Neural progenitor cell (in vitro differentiated cells): ENCODE results near the gene CIITA. TPM values are rescaled to one million over a fixed set of nuclear protein-coding genes. Genes with fewer than 3 reads are reported as not detected.

Experiments
- DNase-seq: peaks from one replicate; pipeline ENCODE4 v3.0.0-alpha.2; 2016; ENCODE audit warnings: low spot score
- H2AFZ ChIP-seq: fragments of 200-600 bp; sonication (generic); replicated peaks from 2 replicates; pipeline ENCODE4 v1.6.1; 2016; ENCODE audit warnings: antibody characterized with exemption
- H3F3A ChIP-seq: fragments of 200-600 bp; sonication (generic); 2 replicates; pipeline ENCODE4 v1.6.1; 2016; ENCODE audit warnings: antibody characterized with exemption, low read depth
- H3K27ac ChIP-seq: fragments of 200-600 bp; sonication (generic); 2 replicates; pipeline ENCODE4 v1.5.1; 2016; ENCODE audit warnings: mild to moderate bottlenecking
- H3K27me3 ChIP-seq: fragments of 200-600 bp; sonication (generic); 2 replicates; pipeline ENCODE4 v1.6.1; 2016; ENCODE audit warnings: mild to moderate bottlenecking, moderate library complexity
- H3K36me3 ChIP-seq: fragments of 200-600 bp; sonication (generic); 2 replicates; pipeline ENCODE4 v1.5.1; 2016
- H3K4me1 ChIP-seq: fragments of 200-600 bp; sonication (generic); 2 replicates; pipeline ENCODE4 v1.6.1; 2016; ENCODE audit warnings: mixed run types
- H3K4me2 ChIP-seq: fragments of 200-600 bp; sonication (generic); 2 replicates; pipeline ENCODE4 v1.6.1; 2016
- H3K4me3 ChIP-seq: fragments of 200-600 bp; sonication (generic); 2 replicates; pipeline ENCODE4 v1.5.1; 2016
- H3K79me2 ChIP-seq: fragments of 200-600 bp; sonication (generic); 2 replicates; pipeline ENCODE4 v1.6.1; 2016; ENCODE audit warnings: low read depth
- H3K9ac ChIP-seq: fragments of 200-600 bp; sonication (generic); 2 replicates; pipeline ENCODE4 v1.6.1; 2016
- H3K9me3 ChIP-seq: fragments of 200-600 bp; sonication (generic); 2 replicates; pipeline ENCODE4 v1.5.1; 2016; ENCODE audit warnings: low read depth
- H4K20me1 ChIP-seq: fragments of 200-600 bp; sonication (generic); 2 replicates; pipeline ENCODE4 v1.6.1; 2016; ENCODE audit warnings: low read depth
- H3K27ac Mint-ChIP-seq: 3 replicates; pipeline ENCODE4 v1.8.0; 2021; ENCODE audit warnings: mixed read lengths
- H3K27me3 Mint-ChIP-seq: 2 replicates; pipeline ENCODE4 v1.8.0; 2022; ENCODE audit warnings: low read depth, mild to moderate bottlenecking, inconsistent platforms, moderate library complexity, mixed read lengths; ENCODE audit not compliant: insufficient read depth
- H3K36me3 Mint-ChIP-seq: 3 replicates; pipeline ENCODE4 v1.8.0; 2021; ENCODE audit warnings: mixed read lengths
- H3K4me1 Mint-ChIP-seq: 3 replicates; pipeline ENCODE4 v1.8.0; 2021; ENCODE audit warnings: mixed read lengths
- H3K4me3 Mint-ChIP-seq: 3 replicates; pipeline ENCODE4 v1.8.0; 2021; ENCODE audit warnings: mild to moderate bottlenecking, moderate library complexity, mixed read lengths
- H3K9me3 Mint-ChIP-seq: 3 replicates; pipeline ENCODE4 v1.8.0; 2020; ENCODE audit warnings: mixed read lengths
- EZH2 ChIP-seq: fragments of 200-600 bp; sonication (generic); IDR thresholded peaks from 2 replicates; pipeline ENCODE4 v1.6.1; 2017; ENCODE audit warnings: antibody characterized with exemption, mild to moderate bottlenecking, moderate library complexity
- EZH2phosphoT487 ChIP-seq: fragments of 200-600 bp; sonication (generic); IDR thresholded peaks from 2 replicates; pipeline ENCODE4 v1.6.1; 2017; ENCODE audit warnings: antibody characterized with exemption
- total RNA-seq: library from RNA; depleted of rRNA; stranded (reverse); fragments of >200 nt; gene quantifications from 2 replicates; pipeline ENCODE4 v1.2.3, GENCODE V29; 2015; ENCODE audit warnings: low replicate concordance
- TF ChIP-seq, protein P1 (sequence below): fragments of 200-600 bp; sonication (generic); IDR thresholded peaks from 2 replicates; pipeline ENCODE4 v1.5.1; 2017; ENCODE audit warnings: antibody characterized with exemption, mild to moderate bottlenecking

Gene CIITA
- total RNA-seq, 1 donor from 2014 or later, result not detected

DNA sequence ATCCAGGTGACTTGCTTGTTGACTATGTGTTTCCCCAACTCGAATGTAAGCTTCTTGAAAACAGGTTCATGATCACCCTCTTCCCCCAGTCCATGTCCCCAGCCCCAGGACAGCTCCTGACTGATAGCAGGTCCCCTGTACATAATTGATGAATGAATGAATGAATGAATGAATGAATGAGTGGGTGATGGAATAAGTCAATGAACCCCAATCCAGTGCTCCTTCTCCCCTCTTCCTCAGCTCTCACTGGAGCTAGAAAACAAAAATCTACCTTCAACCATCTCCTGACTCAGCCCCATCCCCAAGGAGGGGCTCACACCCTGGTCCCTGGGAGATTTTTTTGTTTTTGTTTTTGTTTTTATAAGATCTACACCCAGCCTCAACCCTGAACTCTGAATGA is 42.2 kb upstream of the CIITA start:
- Histone ChIP-seq H3F3A (no peaks in the 10 kb centered on the region), H3K4me1 (no peaks in the 10 kb centered on the region), H3K9me3 (no peaks in the 10 kb centered on the region), H3K27ac (no peak overlapping the region), H3K36me3 (no peaks in the 10 kb centered on the region), H3K4me2 (no peak overlapping the region), H3K9ac (no peak overlapping the region), H3K79me2 (no peaks in the 10 kb centered on the region), H2AFZ (no peak overlapping the region), H3K27me3 (no peaks in the 10 kb centered on the region), H3K4me3 (no peak overlapping the region), H4K20me1 (no peaks in the 10 kb centered on the region)
- no peak for DNase-seq
- Mint-ChIP-seq H3K27ac (no peak overlapping the region), H3K9me3 (no peaks in the 10 kb centered on the region), H3K27me3 (peaks cover 11% of the 10 kb centered on the region), H3K36me3 (no peaks in the 10 kb centered on the region), H3K4me1 (peaks cover 3% of the 10 kb centered on the region), H3K4me3 (no peak overlapping the region)
- TF ChIP-seq EZH2phosphoT487, result no peak
- TF ChIP-seq, protein P1, sequence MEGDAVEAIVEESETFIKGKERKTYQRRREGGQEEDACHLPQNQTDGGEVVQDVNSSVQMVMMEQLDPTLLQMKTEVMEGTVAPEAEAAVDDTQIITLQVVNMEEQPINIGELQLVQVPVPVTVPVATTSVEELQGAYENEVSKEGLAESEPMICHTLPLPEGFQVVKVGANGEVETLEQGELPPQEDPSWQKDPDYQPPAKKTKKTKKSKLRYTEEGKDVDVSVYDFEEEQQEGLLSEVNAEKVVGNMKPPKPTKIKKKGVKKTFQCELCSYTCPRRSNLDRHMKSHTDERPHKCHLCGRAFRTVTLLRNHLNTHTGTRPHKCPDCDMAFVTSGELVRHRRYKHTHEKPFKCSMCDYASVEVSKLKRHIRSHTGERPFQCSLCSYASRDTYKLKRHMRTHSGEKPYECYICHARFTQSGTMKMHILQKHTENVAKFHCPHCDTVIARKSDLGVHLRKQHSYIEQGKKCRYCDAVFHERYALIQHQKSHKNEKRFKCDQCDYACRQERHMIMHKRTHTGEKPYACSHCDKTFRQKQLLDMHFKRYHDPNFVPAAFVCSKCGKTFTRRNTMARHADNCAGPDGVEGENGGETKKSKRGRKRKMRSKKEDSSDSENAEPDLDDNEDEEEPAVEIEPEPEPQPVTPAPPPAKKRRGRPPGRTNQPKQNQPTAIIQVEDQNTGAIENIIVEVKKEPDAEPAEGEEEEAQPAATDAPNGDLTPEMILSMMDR, result no peak
- no peak for TF ChIP-seq EZH2

DNA sequence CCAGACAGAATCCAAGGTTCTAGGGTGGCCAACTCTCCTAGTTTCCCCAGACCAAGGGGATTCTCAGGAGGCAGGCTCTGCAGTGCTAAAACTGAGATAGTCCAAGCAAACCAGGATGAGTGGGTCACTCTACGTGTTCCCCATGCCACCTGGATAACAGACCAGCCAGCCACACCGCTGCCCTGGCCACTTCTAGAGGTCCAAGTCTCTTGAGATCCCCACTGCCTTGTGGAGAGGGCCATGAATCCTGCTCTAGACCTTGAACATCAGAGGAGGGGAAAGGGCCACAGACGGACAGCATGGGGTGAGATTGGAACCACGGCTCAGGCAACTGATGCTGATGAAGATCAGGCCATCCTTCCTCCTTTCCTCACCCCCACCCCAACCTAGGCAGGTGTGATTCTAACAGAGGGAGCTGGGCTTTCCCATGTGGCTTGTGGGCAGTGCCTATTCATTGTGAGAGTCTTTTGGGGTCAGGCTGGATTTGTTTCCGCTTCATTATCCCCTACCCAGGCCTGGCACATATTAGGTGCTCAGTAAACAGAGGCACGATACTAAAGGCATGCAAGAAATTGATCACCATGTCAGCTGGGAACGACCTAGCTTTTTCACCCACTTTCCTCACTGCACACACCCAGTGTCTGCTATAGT is 41.6 kb upstream of the CIITA start:
- H3K36me3 ChIP-seq, result no peaks in the 10 kb centered on the region
- H3K27me3 ChIP-seq, result no peaks in the 10 kb centered on the region
- no peaks in the 10 kb centered on the region for H3K36me3 Mint-ChIP-seq
- H4K20me1 ChIP-seq, result no peaks in the 10 kb centered on the region
- no peak overlapping the region for H3K4me3 ChIP-seq
- H3K4me3 Mint-ChIP-seq, result no peak overlapping the region
- peaks cover 3% of the 10 kb centered on the region for H3K4me1 Mint-ChIP-seq
- no peaks in the 10 kb centered on the region for H3K9me3 ChIP-seq
- no peak for DNase-seq
- no peaks in the 10 kb centered on the region for H3K4me1 ChIP-seq
- peaks cover 13% of the 10 kb centered on the region for H3K27me3 Mint-ChIP-seq
- no peak overlapping the region for H3K27ac ChIP-seq
- no peak overlapping the region for H3K9ac ChIP-seq
- H3F3A ChIP-seq, result no peaks in the 10 kb centered on the region
- H3K79me2 ChIP-seq, result no peaks in the 10 kb centered on the region
- no peaks in the 10 kb centered on the region for H3K9me3 Mint-ChIP-seq
- H3K27ac Mint-ChIP-seq, result no peak overlapping the region
- H3K4me2 ChIP-seq, result no peak overlapping the region
- TF ChIP-seq, protein P1, result no peak
- TF ChIP-seq EZH2 (no peak), EZH2phosphoT487 (no peak)
- no peak overlapping the region for H2AFZ ChIP-seq

DNA sequence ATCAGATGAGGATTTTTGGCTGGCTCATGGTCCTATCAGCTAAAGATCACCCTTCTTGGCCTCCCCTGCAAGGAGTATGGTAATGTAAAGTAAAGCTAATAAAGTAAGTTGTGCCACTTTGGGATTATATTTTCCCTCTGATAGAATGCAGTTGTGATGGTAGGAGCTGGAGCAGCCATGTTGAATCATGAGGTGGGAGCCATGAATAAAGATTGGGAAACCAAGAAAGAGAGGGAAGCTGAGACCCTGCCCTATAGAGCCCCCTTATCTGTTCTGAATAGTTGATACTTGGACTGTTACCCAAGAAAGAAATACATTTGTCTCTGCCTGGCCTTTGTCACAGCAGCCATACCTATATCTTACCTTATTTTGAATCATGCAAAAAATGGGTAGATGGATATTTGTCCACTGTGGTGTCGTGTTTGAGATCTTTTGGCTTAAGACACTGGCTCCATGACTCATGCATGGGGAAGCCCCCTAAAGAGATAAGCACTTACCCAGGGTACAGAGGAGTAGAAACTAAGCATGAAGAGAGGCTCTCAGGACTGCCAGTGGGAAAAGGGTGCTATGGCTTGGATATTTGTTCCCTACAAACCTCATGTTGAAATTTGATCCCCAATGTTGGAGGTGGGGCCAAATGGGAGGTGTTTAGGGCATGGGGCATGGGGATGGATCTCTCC is 40.7 kb upstream of the CIITA start:
- Histone ChIP-seq H3K9me3 (no peaks in the 10 kb centered on the region), H3K4me1 (no peaks in the 10 kb centered on the region), H3K4me2 (no peak overlapping the region), H3K27me3 (no peaks in the 10 kb centered on the region), H2AFZ (no peak overlapping the region), H4K20me1 (no peaks in the 10 kb centered on the region), H3F3A (no peaks in the 10 kb centered on the region), H3K4me3 (no peak overlapping the region), H3K9ac (no peak overlapping the region), H3K27ac (no peak overlapping the region), H3K79me2 (no peaks in the 10 kb centered on the region), H3K36me3 (no peaks in the 10 kb centered on the region)
- H3K9me3 Mint-ChIP-seq, result no peaks in the 10 kb centered on the region
- no peak overlapping the region for H3K27ac Mint-ChIP-seq
- peaks cover 14% of the 10 kb centered on the region for H3K27me3 Mint-ChIP-seq
- TF ChIP-seq, protein P1, result no peak
- TF ChIP-seq EZH2 (no peak), EZH2phosphoT487 (no peak)
- H3K36me3 Mint-ChIP-seq, result no peaks in the 10 kb centered on the region
- DNase-seq, result no peak
- H3K4me3 Mint-ChIP-seq, result no peak overlapping the region
- peaks cover 3% of the 10 kb centered on the region for H3K4me1 Mint-ChIP-seq
